ENCODE data around the gene HPCAL1.

- TF ChIP-seq EZH2phosphoT487 (IDR thresholded peaks at IDR 0.05; ENCODE audit: insufficient read depth, low read depth) = no peak
- no peak for TF ChIP-seq EZH2 (IDR thresholded peaks at IDR 0.05; ENCODE audit: insufficient read depth, poor library complexity, severe bottlenecking)
Measured at GRCh38 chr2:10437806-10438205, 135.1 kb downstream of the HPCAL1 start.
